ENCODE measurements around the gene ADGRA1.

DNA sequence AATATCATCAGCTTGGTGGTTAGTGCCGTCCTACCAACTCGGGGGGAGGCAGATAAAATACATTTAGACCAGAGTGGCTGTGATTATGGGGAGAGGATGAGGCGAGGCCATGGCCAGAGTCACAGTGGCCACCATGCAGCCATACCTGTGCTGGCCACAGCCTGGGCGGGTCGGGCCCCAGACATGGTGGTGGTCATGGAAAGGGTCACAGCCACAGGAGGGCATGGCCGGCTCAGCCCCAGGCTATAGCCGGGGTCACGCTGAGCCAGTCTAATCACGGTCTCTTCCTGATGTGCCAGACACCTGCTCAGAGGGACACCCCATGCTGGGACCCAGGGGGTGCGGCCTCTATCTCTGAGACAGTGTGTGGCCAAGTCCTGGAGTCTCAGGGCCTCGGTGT lies 10.2 kb downstream of the ADGRA1 start:
- TF ChIP-seq, protein P1, sequence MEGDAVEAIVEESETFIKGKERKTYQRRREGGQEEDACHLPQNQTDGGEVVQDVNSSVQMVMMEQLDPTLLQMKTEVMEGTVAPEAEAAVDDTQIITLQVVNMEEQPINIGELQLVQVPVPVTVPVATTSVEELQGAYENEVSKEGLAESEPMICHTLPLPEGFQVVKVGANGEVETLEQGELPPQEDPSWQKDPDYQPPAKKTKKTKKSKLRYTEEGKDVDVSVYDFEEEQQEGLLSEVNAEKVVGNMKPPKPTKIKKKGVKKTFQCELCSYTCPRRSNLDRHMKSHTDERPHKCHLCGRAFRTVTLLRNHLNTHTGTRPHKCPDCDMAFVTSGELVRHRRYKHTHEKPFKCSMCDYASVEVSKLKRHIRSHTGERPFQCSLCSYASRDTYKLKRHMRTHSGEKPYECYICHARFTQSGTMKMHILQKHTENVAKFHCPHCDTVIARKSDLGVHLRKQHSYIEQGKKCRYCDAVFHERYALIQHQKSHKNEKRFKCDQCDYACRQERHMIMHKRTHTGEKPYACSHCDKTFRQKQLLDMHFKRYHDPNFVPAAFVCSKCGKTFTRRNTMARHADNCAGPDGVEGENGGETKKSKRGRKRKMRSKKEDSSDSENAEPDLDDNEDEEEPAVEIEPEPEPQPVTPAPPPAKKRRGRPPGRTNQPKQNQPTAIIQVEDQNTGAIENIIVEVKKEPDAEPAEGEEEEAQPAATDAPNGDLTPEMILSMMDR (IDR thresholded peaks at IDR 0.05; ENCODE audit: low read depth, low read length) = no peak
- no peak for TF ChIP-seq EZH2phosphoT487 (IDR thresholded peaks at IDR 0.05; ENCODE audit: low read depth)
